ENCODE measurements around the gene TRMT112.
A peak's percentile ranks its signal among the peaks of the same experiment; 100 is the strongest.

The TRMT112 gene

GRCh38 chr11:64268025-64268892 is 49.1 kb downstream of the TRMT112 start:
- peak; percentile 68 for DNase-seq

- DNase-seq, result no peak
Observed at GRCh38 chr11:64267207-64267945, 50.0 kb downstream of the TRMT112 start.

All from MV-4-11 (cell line).